Fibroblast of upper back skin (primary cell): ENCODE data around the gene HRH1.

Source experiments
- DNase-seq: peaks from one replicate; pipeline ENCODE4 v3.0.0-alpha.2; 2013

The HRH1 gene

GRCh38 chr3:11287404-11287803 lies 133.1 kb downstream of the HRH1 start:
- peak; percentile 27 for DNase-seq

- DNase-seq = peak; percentile 61
These were observed 133.8 kb downstream of the HRH1 start for GRCh38 chr3:11288021-11288491.

- peak; percentile 93 for DNase-seq
These were observed 134.7 kb downstream of the HRH1 start for GRCh38 chr3:11288786-11289637.

- no peak for DNase-seq
These were observed 135.6 kb downstream of the HRH1 start for GRCh38 chr3:11289864-11290263.

- DNase-seq = peak; percentile 41
These were observed 136.7 kb downstream of the HRH1 start for GRCh38 chr3:11290743-11291680.

- DNase-seq = no peak
These were observed 137.5 kb downstream of the HRH1 start for GRCh38 chr3:11291808-11292207.

- DNase-seq = no peak
These were observed 142.8 kb downstream of the HRH1 start for GRCh38 chr3:11297126-11297525.

- no peak for DNase-seq
These were observed 146.7 kb downstream of the HRH1 start for GRCh38 chr3:11300970-11301369.

GRCh38 chr3:11302444-11302843 lies 148.2 kb downstream of the HRH1 start:
- DNase-seq = no peak

GRCh38 chr3:11304175-11304574 lies 149.9 kb downstream of the HRH1 start:
- DNase-seq = no peak

GRCh38 chr3:11305509-11305908 lies 151.2 kb downstream of the HRH1 start:
- DNase-seq = no peak

- DNase-seq = no peak
These were observed 152.7 kb downstream of the HRH1 start for GRCh38 chr3:11306817-11307589.

GRCh38 chr3:11307830-11308432 lies 153.6 kb downstream of the HRH1 start:
- DNase-seq = no peak

GRCh38 chr3:11310258-11310657 lies 156.0 kb downstream of the HRH1 start:
- DNase-seq = no peak

GRCh38 chr3:11312166-11312565 lies 157.9 kb downstream of the HRH1 start:
- peak; percentile 46 for DNase-seq
